ENCODE data around the gene LRMDA.
A peak's percentile ranks its signal among the peaks of the same experiment; 100 is the strongest.

LRMDA gene

DNA sequence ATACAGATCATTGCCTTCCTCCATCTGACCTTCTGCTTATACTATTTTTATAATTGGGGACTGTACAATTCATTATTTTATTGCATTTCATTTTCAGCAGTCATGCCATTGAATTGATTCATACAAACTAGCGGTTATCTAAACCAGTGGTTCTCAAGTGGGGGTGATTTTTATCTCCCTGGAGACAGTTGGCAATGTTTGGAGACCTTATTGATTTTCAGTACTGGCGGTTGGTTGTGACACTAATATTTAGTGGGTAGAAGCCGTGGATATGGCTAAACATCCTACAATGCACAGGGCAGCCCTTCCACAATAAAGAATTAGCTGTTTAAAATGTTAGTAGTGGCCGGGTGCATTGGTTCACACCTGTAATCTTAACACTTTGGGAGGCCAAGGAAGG, 765.9 kb downstream of the LRMDA start:
- CTCF ChIA-PET: no interaction called here
- POLR2A ChIA-PET: no interaction called here
- Histone ChIP-seq H3K4me1 (ENCODE audit: control insufficient read depth, insufficient read depth, low read length) (no peaks in the 10 kb centered on the region), H3K36me3 (ENCODE audit: control insufficient read depth in 2 of 2, insufficient read depth in 1 of 2, low read length in 2 of 2) (no peaks in the 10 kb centered on the region), H3K4me3 (ENCODE audit: low read depth, low read length) (no peak overlapping the region), H3K27ac (ENCODE audit: extremely low read depth, low read depth, low read length) (no peak overlapping the region), H3K9me3 (ENCODE audit: control insufficient read depth, insufficient read depth, low read depth, low read length) (no peaks in the 10 kb centered on the region)
- TF ChIP-seq ZIC2 (tag by site-specific recombination; IDR thresholded peaks at IDR 0.05) (no peak), ZNF146 (tag by site-specific recombination; IDR thresholded peaks at IDR 0.05) (no peak), ZNF555 (tag by site-specific recombination; conservative IDR thresholded peaks at IDR 0.05) (no peak), ZNF239 (tag by site-specific recombination; IDR thresholded peaks at IDR 0.05) (no peak), ZSCAN30 (tag by site-specific recombination; IDR thresholded peaks at IDR 0.05) (no peak), KLF1 (tag by site-specific recombination; IDR thresholded peaks at IDR 0.05) (no peak), ZBTB7A (tag by site-specific recombination; IDR thresholded peaks at IDR 0.05; ENCODE audit: low read depth) (no peak), ZFP41 (tag by site-specific recombination; IDR thresholded peaks at IDR 0.05; ENCODE audit: borderline replicate concordance) (no peak), SETDB1 (IDR thresholded peaks at IDR 0.05; ENCODE audit: insufficient read length, low read length) (no peak), ZNF558 (tag by site-specific recombination; IDR thresholded peaks at IDR 0.05) (no peak), ZNF670 (tag by site-specific recombination; IDR thresholded peaks at IDR 0.05; ENCODE audit: low read depth) (no peak), ZNF302 (tag by site-specific recombination; IDR thresholded peaks at IDR 0.05; ENCODE audit: low read depth) (no peak), HOXD13 (CRISPR knock-in tag; IDR thresholded peaks at IDR 0.05; ENCODE audit: borderline replicate concordance) (no peak), ZNF26 (tag by site-specific recombination; IDR thresholded peaks at IDR 0.05) (no peak), ZNF354C (tag by site-specific recombination; IDR thresholded peaks at IDR 0.05; ENCODE audit: borderline replicate concordance, low read depth) (no peak), ZNF404 (tag by site-specific recombination; IDR thresholded peaks at IDR 0.05) (no peak)
- TF ChIP-seq, protein P1, sequence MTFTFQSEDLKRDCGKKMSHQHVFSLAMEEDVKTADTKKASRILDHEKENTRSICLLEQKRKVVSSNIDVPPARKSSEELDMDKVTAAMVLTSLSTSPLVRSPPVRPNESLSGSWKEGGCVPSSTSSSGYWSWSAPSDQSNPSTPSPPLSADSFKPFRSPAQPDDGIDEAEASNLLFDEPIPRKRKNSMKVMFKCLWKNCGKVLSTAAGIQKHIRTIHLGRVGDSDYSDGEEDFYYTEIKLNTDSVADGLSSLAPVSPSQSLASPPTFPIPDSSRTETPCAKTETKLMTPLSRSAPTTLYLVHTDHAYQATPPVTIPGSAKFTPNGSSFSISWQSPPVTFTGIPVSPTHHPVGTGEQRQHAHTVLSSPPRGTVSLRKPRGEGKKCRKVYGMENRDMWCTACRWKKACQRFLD (tag by site-specific recombination; IDR thresholded peaks at IDR 0.05): no peak
- TF ChIP-seq, protein P2, sequence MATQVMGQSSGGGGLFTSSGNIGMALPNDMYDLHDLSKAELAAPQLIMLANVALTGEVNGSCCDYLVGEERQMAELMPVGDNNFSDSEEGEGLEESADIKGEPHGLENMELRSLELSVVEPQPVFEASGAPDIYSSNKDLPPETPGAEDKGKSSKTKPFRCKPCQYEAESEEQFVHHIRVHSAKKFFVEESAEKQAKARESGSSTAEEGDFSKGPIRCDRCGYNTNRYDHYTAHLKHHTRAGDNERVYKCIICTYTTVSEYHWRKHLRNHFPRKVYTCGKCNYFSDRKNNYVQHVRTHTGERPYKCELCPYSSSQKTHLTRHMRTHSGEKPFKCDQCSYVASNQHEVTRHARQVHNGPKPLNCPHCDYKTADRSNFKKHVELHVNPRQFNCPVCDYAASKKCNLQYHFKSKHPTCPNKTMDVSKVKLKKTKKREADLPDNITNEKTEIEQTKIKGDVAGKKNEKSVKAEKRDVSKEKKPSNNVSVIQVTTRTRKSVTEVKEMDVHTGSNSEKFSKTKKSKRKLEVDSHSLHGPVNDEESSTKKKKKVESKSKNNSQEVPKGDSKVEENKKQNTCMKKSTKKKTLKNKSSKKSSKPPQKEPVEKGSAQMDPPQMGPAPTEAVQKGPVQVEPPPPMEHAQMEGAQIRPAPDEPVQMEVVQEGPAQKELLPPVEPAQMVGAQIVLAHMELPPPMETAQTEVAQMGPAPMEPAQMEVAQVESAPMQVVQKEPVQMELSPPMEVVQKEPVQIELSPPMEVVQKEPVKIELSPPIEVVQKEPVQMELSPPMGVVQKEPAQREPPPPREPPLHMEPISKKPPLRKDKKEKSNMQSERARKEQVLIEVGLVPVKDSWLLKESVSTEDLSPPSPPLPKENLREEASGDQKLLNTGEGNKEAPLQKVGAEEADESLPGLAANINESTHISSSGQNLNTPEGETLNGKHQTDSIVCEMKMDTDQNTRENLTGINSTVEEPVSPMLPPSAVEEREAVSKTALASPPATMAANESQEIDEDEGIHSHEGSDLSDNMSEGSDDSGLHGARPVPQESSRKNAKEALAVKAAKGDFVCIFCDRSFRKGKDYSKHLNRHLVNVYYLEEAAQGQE (tag by site-specific recombination; IDR thresholded peaks at IDR 0.05): no peak

GRCh38 chr10:76198287-76199035, 767.0 kb downstream of the LRMDA start:
- Histone ChIP-seq H3K9me3 (ENCODE audit: control insufficient read depth, insufficient read depth, low read depth, low read length) (no peaks in the 10 kb centered on the region), H3K4me3 (ENCODE audit: low read depth, low read length) (no peak overlapping the region), H3K36me3 (ENCODE audit: control insufficient read depth in 2 of 2, insufficient read depth in 1 of 2, low read length in 2 of 2) (no peaks in the 10 kb centered on the region), H3K4me1 (ENCODE audit: control insufficient read depth, insufficient read depth, low read length) (no peaks in the 10 kb centered on the region), H3K27ac (ENCODE audit: extremely low read depth, low read depth, low read length) (no peak overlapping the region)
- POLR2A ChIA-PET: no interaction called here
- CTCF ChIA-PET: no interaction called here
- TF ChIP-seq ZNF266 (tag by site-specific recombination; IDR thresholded peaks at IDR 0.05; ENCODE audit: low read depth) (0 out of 2 replicates have a peak, but pooled peaks have one; percentile 27), HIC1 (tag by site-specific recombination; IDR thresholded peaks at IDR 0.05) (no peak), SP2 (tag by site-specific recombination; IDR thresholded peaks at IDR 0.05) (no peak), ZNF132 (tag by site-specific recombination; IDR thresholded peaks at IDR 0.05; ENCODE audit: borderline replicate concordance) (no peak), ZNF580 (tag by site-specific recombination; IDR thresholded peaks at IDR 0.05) (no peak), EGR2 (tag by site-specific recombination; IDR thresholded peaks at IDR 0.05; ENCODE audit: low read depth) (no peak)
